GM12878 (cell line): ENCODE measurements around the gene TSSK2. TPM values are rescaled to one million over a fixed set of nuclear protein-coding genes. Genes with fewer than 3 reads are reported as not detected.

Source experiments
- CTCF ChIP-seq, 3 experiments: IDR thresholded peaks in 2 of 3; conservative IDR thresholded peaks in 1 of 3; 2 replicates each; pipeline ENCODE4 v1.5.1; 2011; ENCODE audit warnings: low read depth in 3 of 3, low read length in 3 of 3, mild to moderate bottlenecking in 3 of 3, control low read depth in 2 of 3, moderate library complexity in 2 of 3, inconsistent platforms in 1 of 3, mixed read lengths in 1 of 3; ENCODE audit not compliant: control insufficient read depth in 2 of 3, insufficient read depth in 1 of 3; ENCODE audit errors: extremely low read depth in 1 of 3
- KDM1A ChIP-seq: fragments of 200-600 bp; sonication (generic); IDR thresholded peaks from 2 replicates; pipeline ENCODE4 v1.6.1; 2016; ENCODE audit warnings: borderline replicate concordance
- TARDBP ChIP-seq: IDR thresholded peaks from 2 replicates; pipeline ENCODE4 v1.6.1; 2016; ENCODE audit warnings: borderline replicate concordance
- ZNF24 ChIP-seq: fragments of 450-650 bp; IDR thresholded peaks from 2 replicates; pipeline ENCODE4 v1.6.1; 2017; ENCODE audit warnings: antibody characterized with exemption, mild to moderate bottlenecking
- ZNF687 ChIP-seq: fragments of 450-650 bp; IDR thresholded peaks from 2 replicates; pipeline ENCODE4 v1.6.1; 2017; ENCODE audit warnings: mild to moderate bottlenecking, moderate library complexity
- polyA plus RNA-seq, 11 experiments: library from polyadenylated mRNA; depleted of rRNA in 4 of 11; unstranded in 6 of 11; stranded (reverse) in 5 of 11; fragments of >200 nt; fragmentation: Nextera tagmentation in 4 of 11; fragmentation: Illumina TruSeq in 1 of 11; extraction: Ambion mirVana in 4 of 11; extraction: Trizol in 1 of 11; gene quantifications; 1 replicate in 1 of 11; 2 replicates in 10 of 11; pipeline versions ENCODE4 v1.2.1 to v1.2.3, GENCODE V29; 2011 to 2016; ENCODE audit warnings: inconsistent platforms in 2 of 11, missing spikeins in 2 of 11, low read depth in 1 of 11
- total RNA-seq, 4 experiments: library from RNA; depleted of rRNA in 3 of 4; stranded (reverse); fragments of >200 nt in 3 of 4; fragmentation: Illumina TruSeq in 1 of 4; extraction: Trizol in 1 of 4; gene quantifications; 2 replicates each; pipeline versions ENCODE4 v1.2.1 to v1.2.3, GENCODE V29; 2013 to 2021

The TSSK2 gene
- total and polyA plus RNA-seq, 10 of the 15 experiments (the other 5 are each of a cell fraction or from before 2014, with no cell fraction given): 0.03 to 0.17 TPM; not detected in 8

- TF ChIP-seq ZNF687: no peak
- no peak for TF ChIP-seq TARDBP
- TF ChIP-seq ZNF24: no peak
- no peak for TF ChIP-seq CTCF (IDR thresholded peaks at IDR 0.05 in 2 of 3, conservative IDR thresholded peaks at IDR 0.05 in 1 of 3; ENCODE audit: control insufficient read depth in 2 of 3, extremely low read depth in 1 of 3, insufficient read depth in 1 of 3, low read depth in 3 of 3, low read length in 3 of 3)
- TF ChIP-seq KDM1A: no peak
Measured at GRCh38 chr22:19169002-19169946, 38.2 kb downstream of the TSSK2 start (continued).
